GM19372 (cell line): ENCODE results near the gene FUBP3.

Experiments used
- ATAC-seq: cut with Tn5 transposase; IDR thresholded peaks from one replicate; pipeline ENCODE4 v1.9.1; 2021; ENCODE audit warnings: mild to moderate bottlenecking, low read depth, moderate library complexity; ENCODE audit not compliant: unreplicated experiment

The FUBP3 gene

DNA sequence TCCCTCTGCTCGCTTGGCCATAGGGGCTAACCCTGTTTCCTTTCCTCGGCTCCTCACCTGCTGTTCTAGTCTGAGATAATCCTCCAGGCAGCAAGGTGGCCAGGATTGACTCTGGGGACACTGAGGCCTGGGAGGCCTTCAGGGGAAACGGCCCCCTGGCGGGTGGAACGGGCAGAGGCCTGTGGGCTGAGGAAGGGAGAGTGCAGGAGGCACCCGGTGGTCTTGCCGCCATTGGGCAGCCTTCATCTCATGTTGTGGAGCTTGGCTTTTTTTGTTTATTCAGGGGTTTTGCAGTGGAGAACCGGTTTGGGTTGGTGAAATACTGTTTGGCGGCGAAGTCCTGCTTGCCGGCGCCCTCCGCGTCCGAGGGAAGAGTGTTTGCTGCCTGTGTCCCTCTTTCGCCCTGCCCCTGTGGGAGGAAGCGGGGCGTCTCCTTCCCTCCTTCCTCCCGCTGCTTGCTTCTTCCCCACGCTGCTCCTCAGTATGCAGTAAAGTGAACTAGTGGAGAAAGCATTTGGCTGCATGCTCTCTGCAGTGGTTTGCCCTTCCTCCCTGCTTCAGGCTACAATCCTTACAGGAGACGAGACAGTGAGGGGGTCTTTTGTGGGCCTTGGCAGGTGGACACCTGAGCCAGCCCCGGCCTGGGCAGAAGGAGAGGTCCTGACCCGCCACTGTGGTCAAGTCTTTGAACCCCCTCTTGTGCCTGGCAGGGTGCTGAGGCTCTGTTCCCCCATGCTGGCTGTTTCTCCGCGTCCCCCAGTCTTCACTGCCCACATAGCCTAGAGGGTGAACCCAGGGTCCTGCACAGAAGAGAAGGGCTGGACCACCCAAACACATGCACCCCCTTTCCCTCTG lies 54.2 kb downstream of the FUBP3 start:
- no peak for ATAC-seq

DNA sequence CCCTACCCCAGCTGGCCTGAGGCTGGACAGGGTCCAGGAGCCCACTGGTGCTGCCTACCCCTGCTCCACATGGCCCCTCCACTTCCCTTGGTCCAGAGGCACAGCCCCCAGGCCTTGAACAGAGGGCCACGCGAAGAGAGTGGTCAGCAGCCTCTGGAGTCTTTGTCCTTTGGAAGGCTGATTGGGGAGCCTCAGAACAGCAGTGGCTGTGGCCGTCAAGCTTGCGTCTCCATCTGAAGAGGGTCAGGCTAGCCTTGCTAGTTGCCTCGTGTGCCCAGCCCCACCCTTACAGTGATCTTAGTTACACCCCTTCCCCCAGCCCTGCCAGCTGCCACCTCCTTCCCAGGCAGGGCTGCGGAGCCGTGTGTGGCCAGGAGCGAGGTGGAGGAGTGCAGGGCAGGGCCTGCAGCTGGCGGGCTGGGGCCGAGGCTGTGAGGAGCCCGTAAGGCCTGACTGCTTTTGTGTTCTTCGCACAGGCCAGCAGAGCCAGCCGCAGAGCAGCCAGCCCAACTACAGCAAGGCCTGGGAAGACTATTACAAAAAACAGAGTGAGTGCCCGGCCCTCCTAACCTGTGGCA lies 54.9 kb downstream of the FUBP3 start:
- no peak for ATAC-seq

DNA sequence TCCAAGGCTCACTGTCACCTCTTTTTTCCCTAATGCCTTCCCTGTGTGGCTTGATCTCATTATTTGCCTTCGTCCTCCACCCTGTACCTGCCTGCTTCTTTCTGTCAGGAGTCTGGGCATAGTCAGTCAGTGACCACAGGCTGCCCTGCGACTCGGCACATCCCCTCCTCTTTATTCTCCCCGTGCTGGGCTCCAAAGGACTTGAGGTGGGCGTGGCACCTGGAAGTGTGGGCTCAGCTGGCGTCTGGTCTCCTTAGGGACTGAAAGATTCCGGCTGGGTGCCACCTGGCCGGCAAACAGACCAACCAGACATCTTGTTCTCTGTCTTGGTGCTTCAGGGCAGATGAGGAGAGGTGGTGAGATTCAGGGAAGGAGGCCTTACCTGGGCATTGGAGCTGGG lies 55.4 kb downstream of the FUBP3 start:
- no peak for ATAC-seq

DNA sequence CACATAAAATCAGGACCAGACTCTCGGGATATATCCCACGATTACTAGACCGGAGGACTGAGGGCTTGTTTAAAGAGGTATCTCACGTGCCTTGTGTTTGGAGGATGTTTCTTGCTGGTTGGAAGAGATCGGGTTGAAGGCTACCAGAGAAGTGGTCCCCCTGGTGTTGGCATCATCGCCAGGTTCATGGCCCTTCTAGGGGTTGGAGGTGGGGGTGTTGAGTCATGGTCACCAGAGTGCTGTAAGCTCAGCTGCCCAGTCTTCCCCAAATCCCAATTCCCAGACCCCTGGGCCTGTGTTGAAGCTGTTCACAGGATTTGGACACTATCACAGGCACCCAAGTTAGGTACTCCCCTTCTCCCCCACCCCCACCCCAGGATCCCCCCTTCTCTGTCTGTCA lies 55.9 kb downstream of the FUBP3 start:
- no peak for ATAC-seq

DNA sequence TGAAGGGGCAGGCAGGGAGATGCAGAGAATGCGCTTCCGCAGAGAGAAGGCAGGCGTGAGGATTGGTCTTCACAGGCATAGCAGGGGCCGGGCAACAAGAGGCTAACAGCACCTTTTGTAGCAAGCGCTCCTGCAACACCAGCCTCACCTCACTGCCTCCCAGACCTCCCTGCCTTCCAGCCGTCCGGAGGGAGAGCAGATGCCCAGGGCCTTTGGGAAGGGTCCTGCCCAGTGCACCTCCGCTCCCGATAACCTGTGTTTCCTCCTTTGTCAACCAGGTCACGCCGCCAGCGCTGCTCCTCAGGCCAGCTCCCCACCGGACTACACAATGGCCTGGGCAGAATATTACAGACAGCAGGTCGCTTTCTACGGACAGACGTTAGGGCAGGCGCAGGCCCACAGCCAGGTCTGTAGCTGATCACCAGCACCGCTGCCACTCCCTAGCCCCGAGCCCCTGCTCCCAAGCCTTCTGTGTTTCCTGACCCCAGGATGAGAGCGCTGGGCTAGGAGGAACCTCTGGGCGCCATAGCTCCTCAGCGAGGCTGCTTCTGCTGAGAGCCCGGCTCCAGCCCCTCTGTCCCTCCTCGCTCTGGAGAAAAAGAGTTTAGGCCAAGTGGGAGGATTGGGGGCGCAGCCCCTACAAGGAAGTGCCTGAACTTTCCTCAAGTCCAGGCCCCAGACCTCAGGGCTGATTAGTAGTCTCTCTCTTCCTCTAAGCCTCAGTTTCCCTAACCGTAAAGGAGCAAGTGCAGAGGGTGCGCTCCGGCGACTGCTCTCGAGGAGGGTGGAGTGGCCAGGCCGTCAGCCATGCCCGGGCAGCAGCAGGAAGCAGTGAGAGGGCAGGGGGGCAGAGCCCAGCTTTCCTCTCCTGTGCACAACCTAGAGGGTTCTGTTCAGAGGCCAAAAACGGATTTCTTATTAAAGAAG lies 56.6 kb downstream of the FUBP3 start:
- ATAC-seq = no peak

DNA sequence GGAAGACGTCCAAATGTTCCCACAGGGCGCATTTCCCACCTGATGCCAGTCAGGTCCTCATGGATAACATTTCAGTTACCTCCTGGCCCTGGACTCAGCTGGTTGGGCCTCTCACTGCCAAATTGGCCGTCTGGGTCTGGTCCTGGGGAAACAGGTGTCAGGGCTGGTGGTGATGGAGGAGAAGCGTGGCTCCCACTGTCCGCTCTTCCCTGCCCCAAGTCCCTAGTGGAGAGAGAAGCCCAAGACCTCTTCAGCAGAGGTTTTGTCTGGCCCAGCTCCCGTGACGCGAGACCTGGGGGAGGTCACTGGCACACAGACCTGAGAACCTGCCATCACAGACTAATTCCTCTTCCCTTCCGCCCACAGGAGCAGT lies 57.3 kb downstream of the FUBP3 start:
- ATAC-seq = no peak

DNA sequence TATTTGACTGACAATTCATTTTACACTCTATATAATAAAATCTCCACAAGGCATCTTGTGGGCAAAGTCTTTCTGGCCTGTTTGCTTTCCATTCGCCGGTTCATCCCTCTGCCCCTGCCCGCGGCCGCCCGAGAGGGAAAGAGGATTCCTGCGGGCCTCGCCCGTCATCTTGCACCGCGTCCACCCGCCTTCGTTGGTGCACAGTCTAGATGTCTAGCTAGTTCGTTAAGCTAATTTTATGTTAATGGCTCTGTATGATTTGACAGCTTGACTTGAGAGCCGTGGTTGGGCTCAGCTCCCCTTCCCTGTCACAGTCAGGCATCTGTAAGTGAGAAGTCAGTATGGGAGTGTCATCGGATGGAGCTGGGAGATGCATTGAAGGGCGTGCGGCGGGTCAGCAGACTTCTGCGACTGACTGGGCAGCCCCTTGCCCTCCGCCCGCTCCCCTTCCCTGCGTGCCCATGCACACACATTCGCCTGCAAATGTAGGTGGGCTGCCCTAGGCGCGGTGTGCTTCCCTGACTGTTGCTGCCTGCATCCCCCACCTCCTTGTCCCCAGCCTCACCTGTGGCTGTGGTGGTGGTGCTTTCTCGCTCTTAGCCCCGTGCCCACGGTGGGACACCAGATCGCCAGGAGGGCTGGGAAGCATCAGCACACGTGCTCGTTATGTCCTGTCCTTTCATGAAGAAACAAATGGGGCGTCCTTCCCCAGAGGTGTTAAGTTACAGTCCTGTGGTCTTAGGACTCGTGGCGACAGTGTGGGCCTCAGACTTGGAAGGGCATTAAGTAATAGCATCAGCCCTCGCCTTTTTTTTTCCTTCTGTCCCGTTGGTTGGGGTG lies 59.1 kb downstream of the FUBP3 start:
- no peak for ATAC-seq

DNA sequence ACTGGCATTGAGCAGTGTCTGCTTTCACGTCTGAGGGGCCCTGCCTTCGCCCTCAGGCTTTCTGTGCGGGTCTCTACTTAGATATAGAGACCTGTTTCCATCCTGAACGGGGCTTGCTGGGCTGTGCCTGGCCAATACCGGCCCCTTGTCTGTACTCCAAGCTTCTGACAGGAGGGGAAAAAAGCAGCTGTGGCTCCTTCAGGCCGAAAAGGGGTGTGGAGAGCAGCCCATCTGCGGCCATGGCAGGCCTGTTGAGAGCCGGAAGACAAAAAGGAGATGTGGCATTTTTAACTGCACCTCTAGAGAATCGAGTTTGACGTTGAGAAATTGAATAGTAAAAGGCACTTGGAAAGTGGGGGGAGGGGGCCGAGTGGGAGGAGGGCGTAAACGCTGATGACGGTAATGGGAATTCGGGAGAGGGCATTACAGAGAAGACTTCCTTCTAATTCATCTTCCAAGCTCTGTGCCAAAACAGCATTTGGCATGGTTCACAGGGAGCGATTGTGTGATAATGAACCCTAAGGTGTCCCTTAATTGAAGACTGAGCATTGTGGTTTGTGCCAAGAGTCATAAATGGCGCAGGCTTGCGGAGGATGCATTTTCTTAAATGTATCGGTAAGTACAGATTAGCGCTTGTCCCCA lies 59.9 kb downstream of the FUBP3 start:
- ATAC-seq = no peak

DNA sequence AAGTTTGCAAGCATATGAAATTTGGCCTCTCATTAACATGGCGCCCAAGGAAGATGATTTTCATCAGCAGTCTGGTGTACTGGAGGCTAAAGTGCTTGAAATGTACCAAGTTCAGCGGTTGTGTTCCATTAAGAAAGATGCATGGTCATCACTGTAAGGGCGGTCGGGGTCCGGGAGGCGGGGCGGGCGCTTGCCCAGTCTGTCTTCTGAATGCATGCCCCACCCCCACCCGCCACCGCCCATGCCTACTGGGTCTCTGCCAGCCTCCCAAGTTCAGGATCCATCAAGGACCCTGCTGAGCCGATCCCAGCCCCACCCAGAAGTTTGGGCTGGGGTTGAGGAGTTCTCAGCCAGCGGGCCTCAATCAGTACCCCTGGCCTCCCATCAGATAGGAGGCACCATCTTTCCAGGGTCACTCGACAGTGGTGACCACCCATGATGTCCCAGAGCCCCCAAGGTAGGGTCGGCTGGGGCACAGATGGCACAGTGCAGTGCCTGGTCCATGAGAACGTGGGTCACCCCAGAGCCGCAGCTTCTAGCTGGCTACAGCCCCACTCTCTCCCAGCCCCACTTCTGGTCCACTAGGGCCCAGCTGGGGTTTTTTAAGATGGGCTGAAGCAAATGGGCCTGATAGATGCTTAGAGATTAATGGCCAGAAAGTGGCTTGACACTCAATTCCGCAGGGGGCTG lies 60.6 kb downstream of the FUBP3 start:
- ATAC-seq = no peak

DNA sequence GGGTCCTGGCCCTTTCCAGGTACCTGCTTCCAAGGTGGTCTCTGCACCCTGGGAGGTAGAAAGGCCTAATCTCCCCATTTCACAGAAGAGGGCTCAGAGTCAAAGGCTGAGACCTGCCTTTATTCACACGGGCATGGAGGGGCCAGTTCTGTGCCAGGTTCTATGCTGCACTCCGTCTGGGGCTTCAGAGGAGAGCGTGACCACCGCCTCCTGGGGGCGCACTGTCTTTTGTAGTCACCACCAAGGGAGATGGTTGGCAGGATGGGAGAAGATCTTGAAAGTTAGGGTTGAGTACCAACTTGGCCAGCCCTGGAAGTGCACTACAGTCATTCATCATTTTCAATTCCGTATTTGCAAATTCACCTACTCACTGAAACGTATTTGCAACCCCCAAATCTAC lies 61.3 kb downstream of the FUBP3 start:
- no peak for ATAC-seq

DNA sequence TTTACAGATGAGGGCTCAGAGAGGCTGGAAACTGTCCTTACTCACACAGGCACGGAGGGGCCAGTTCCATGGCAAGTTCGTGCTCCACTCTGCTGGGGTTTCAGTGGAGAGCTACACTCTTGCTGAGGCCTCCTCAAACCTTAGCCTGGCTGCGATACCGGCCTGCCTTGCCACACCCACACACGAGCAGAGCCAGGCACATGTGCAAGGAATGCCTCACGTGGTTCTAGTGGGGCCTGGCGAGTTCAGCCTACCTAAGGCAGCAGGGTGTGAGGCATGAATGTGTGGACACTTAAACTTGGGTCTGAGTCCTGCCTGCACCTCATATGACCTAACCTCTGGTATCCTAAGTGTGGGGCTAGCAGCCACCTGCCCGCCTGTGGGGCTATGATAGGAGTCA lies 63.5 kb downstream of the FUBP3 start:
- no peak for ATAC-seq

DNA sequence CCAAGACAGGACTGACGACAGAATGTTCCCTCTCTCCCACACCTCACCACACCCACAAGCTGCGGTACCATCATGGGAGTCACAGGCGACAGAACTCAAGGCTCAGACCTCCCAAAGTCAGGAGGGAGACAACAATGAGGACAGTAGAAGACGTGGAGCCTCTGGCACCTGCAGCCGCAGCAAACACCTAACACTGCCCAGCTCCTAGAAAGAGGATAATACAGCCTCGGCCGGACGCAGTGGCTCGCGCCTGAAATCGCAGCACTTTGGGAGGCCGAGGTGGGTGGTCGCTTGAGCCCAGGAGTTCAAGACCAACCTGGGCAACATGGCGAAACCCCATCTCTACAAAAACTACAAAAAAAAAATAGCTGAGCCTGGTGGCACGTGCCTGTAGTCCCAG lies 71.8 kb downstream of the FUBP3 start:
- ATAC-seq = no peak

DNA sequence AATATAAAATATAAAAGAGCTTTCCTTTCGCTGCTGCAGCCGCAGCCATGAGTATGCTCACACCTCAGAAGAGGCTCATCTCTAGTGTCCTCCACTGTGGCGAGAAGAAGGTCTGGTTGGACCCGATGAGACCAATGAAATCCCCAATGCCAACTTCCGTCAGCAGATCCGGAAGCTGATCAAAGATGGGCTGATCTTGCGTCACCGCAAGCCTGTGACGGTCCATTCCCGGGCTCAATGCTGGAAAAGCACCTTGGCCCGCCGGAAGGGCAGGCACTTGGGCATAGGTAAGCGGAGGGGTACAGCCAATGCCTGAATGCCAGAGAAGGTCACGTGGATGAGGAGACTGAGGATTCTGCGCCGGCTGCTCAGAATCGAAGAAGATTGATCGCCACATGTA lies 72.4 kb downstream of the FUBP3 start:
- no peak for ATAC-seq

DNA sequence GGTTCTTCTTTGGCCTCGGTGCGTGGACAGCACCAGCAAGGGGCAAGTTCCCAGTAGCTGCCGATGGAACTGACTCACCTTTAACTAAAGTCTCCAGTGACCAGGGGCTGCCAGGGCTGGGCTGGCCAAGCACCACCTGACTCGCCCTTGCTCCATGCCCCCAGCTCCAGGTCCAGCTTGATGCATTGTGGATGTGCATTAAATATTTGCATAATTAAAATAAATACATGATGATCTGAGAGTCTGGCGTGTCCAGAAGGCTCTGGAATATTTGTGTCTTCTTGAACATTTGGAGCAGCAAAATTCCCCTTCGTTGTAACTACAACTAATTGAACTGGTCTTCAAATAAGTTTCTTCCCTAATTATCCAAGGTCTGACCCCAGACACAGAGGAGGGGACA lies 75.5 kb downstream of the FUBP3 start:
- no peak for ATAC-seq

DNA sequence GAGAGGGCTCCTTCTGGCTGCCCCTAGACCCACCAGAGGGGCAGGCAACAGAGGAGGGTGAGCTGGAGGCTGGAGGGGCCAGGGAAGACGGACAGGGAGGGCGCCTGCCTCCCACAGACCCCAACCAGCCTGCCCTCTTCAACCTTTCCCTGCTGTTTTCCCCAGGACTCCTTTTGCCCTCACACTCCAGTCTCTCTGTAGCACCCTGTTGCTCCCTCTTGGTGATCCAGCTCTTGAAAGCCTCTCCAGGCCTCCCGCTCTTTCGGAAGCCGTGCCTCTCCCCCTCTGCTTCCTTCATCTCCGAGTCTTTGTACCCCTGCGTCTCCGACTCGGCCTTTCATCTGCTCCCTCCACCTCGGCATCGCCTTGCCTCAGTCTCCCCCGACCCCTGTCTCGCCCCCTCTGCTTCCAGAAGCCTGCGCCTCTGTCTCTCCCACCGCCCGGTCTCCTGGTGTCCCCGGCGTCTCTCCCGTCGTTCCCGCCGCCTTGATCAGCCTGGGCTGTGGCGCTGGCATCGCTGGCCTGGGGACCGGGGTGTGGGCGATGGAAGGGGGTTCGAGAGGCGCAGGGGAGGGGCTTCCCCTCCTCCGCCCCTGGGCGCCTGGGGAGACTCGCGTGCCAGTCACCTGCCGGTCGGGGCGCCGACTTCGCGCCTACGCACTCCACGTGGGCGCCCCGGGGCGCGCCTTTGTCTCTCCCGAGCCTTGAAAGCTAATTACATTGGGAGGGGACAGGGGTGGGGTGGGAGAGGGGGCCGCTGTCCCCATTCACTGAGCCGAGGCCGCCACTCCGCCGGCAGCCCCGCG lies 79.7 kb downstream of the FUBP3 start:
- ATAC-seq = no peak

DNA sequence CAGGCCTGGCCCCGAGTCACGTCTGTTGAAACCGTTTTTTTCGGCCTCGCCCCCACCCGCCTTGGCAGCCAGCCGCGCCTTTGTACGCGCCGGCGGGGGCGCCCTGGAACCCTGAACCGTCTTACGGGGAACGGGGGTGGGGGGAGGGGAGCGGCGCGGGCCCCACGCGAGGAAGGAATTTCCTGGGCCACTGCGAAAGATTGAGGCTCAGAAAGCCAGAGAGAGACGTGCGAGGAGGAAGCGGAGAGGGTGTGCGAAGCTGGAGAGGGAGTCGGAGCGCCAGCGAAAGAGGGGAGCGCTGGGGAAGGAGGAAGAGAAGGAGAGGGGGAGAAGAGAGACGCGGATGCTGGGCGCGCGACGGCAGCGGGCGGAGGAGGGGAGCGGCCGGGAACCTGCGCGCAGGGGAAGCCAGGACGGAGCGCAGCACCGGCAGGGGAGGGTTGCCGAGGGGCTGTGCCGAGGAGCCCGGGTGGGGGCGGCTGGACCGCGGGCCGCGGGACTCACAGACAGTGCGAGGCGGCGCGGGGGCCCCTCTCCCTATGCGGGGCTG lies 80.4 kb downstream of the FUBP3 start:
- no peak for ATAC-seq

DNA sequence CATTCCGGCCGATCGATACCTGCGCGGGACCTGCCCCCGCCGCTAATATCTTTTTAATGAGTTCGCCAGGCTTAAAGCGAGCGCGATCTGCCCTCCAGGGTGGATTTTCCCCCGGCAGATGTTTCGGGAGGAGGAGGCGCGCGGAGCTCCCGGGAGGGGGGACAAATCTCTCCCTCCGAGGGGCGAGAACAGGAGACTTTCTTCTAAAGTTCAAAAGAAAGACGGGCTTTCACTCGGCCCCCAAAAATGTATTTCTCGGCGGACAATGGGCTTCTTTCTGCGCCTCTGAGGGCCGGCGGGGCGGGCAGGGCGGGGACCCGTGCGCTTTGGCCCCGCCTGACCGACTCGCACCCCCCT lies 80.9 kb downstream of the FUBP3 start:
- no peak for ATAC-seq

DNA sequence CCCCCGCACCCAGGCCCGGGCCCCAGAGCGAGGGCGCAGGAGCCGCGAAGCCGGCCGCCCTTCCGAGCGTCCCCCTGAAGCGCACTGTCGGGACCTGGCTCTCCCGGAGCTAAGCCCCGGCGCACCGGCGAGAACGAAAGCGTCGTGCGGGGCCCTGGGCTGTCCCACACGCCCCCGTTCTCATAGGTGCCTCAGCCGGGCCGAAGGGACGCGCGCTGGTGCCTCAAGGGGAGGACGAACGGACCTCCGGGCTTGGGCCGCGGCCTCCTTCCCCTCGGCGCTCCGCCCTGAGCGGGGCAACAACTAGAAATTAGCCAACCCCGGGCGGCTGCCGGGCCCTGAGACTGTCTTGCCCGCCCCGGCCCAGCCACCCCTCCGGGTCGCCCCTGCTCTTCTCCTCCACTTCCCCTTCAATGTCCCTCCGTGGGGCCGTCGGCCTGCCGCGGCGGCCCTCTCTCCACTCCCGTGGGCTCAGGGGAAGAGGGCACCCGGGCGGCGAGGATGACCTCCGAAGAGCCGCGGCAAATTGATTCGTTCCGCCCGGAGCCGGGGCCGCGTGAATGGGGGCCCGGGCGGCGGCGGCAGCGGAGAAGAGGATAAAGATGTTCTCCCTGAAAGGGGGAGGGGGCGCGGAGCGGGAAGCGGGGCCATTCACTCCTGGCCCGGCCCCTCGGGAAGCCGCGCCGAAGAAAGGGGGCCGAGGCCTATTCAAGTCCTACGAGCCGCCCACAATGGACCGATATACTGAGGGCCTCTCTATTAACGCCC lies 81.5 kb downstream of the FUBP3 start:
- ATAC-seq = no peak
